B cell (primary cell): ENCODE measurements around the gene CLASP1.

ENCODE experiments used
- EZH2 ChIP-seq: IDR thresholded peaks from 2 replicates; pipeline ENCODE4 v1.6.1; 2012; ENCODE audit warnings: borderline replicate concordance, low read depth, mild to moderate bottlenecking, moderate library complexity, low read length; ENCODE audit not compliant: insufficient read depth, poor library complexity, severe bottlenecking
- TF ChIP-seq, protein P1 (sequence below): fragments of 200-600 bp; IDR thresholded peaks from one replicate; pipeline ENCODE4 v1.8.0; 2022; ENCODE audit warnings: antibody characterized with exemption, mild to moderate bottlenecking

DNA sequence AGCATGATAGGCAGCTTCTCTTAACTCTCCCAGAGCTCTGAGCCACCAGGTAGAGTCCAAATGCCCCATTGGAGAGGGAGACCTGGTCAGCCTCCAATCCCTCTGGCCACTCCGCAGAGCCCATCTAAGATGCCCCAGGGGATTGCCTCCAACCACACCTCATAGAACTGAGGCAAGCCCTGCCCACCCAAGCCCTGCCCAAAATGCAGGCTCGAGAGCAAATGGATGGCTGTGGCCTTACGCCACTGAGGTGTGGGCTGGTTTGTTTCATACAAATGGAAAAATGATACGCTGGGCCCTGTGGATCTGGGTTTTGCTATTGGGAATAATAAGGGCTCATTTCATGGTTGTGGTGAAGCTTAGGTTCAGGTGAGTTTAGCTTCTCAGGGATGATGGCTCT is 361.3 kb downstream of the CLASP1 start:
- TF ChIP-seq, protein P1, sequence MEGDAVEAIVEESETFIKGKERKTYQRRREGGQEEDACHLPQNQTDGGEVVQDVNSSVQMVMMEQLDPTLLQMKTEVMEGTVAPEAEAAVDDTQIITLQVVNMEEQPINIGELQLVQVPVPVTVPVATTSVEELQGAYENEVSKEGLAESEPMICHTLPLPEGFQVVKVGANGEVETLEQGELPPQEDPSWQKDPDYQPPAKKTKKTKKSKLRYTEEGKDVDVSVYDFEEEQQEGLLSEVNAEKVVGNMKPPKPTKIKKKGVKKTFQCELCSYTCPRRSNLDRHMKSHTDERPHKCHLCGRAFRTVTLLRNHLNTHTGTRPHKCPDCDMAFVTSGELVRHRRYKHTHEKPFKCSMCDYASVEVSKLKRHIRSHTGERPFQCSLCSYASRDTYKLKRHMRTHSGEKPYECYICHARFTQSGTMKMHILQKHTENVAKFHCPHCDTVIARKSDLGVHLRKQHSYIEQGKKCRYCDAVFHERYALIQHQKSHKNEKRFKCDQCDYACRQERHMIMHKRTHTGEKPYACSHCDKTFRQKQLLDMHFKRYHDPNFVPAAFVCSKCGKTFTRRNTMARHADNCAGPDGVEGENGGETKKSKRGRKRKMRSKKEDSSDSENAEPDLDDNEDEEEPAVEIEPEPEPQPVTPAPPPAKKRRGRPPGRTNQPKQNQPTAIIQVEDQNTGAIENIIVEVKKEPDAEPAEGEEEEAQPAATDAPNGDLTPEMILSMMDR, result no peak
- no peak for TF ChIP-seq EZH2
